GM12874 (cell line): ENCODE results near the gene PLAC9.

ENCODE experiments used
- TF ChIP-seq, protein P1 (sequence below): IDR thresholded peaks from 2 replicates; pipeline ENCODE4 v1.5.1; 2011; ENCODE audit warnings: low read depth, mild to moderate bottlenecking, control low read depth, low read length, moderate library complexity; ENCODE audit not compliant: insufficient read depth

The PLAC9 gene

DNA sequence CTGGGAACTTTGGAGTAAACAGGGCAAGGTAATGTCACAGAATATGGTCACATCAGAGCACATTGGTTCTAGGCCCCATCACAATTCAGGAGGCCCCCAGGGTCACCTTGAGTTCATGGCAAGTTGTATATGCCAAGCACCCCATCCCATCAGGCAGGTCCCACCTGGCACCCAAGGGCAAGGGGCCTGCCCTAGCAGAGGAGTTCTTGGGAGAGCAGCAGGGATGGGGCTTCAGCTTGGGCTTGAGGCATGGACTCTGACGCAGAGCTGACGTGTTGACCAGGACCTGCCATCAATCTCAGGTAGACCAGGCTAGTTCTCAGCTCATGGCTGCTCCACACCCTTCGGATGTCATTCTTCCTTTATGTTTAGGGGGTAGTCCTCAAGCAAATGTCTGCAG, 20.9 kb downstream of the PLAC9 start:
- TF ChIP-seq, protein P1, sequence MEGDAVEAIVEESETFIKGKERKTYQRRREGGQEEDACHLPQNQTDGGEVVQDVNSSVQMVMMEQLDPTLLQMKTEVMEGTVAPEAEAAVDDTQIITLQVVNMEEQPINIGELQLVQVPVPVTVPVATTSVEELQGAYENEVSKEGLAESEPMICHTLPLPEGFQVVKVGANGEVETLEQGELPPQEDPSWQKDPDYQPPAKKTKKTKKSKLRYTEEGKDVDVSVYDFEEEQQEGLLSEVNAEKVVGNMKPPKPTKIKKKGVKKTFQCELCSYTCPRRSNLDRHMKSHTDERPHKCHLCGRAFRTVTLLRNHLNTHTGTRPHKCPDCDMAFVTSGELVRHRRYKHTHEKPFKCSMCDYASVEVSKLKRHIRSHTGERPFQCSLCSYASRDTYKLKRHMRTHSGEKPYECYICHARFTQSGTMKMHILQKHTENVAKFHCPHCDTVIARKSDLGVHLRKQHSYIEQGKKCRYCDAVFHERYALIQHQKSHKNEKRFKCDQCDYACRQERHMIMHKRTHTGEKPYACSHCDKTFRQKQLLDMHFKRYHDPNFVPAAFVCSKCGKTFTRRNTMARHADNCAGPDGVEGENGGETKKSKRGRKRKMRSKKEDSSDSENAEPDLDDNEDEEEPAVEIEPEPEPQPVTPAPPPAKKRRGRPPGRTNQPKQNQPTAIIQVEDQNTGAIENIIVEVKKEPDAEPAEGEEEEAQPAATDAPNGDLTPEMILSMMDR: no peak

- TF ChIP-seq, protein P1: no peak
Measured at GRCh38 chr10:80154626-80154977, 22.1 kb downstream of the PLAC9 start.

DNA sequence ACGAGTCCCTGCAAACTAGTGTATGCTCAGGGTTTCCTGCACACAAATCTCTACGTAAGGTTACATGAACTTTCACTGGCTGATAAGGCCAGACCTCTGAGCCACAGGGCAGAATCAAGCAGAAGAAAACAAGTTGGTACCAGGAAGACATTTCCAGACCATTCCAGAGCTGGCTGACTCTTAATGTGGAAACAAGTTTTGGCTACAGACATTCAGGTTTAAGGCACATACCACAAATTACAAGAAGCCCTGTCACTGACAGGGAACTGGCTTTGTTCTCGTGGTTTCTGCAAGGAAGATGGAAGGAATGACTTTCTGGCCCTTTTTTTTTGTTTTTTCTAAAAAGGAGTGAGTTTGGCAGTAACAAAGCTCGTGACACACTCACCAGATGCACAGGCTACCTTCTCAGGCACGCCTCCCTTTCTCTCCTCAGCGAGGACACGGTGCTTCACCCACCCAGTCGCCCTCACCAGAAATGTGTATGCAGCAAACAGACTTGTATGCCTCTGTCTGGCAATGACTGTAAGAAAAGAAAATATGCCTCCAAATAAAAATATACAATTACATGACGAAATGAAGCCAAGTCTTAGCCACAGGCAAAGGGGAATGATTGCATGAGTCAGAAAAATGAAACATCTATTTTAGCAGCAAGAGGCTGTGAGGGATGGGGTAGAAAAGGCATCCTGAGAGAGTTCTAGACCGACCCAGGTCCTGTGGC, 22.6 kb downstream of the PLAC9 start:
- TF ChIP-seq, protein P1: no peak

DNA sequence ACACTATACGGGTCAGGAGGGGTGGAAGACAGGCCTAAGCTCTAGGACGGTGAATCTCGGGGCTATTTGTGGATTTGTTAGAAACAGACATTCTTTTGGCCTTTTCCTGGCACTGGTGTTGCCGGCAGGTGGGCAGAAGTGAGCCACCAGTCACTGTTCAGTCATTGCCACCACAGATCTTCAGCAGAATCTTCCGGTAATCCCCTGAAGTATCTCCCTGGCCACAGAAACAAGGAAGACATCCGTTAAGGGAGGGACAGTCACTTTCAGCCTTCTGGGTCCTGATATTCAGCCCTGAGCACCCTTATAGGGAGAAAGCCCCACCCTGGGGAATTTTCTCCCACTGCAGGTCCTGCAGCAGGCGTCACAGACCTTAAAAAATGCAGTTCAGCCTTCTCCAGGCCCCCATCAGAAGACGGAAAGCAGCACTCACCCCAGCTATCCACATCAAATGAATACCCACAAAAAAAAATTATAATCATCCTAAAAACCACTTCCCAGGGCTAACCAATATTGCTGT, 23.2 kb downstream of the PLAC9 start:
- TF ChIP-seq, protein P1: no peak

- TF ChIP-seq, protein P1: no peak
Measured at GRCh38 chr10:80156216-80156615, 23.7 kb downstream of the PLAC9 start.

DNA sequence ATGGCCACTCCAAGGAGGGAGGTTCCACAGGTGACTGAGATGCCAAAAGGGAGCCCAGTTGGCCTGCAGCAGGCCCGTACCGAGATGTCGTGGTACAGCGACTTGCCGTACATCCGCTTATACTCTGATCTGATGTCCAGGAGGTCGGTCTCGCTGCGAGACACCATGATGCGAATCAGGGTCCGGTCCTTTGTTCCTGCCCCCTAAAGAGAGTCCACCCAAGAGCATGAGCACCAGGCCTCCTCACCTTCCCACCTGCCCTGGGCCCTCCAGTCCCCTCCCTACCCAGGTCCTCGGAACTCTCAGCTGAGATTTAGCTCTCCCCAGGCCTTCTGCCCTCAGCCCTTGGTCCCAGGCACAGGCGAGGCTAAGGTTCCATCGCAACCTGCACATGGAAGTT, 25.0 kb downstream of the PLAC9 start:
- TF ChIP-seq, protein P1: no peak

- TF ChIP-seq, protein P1: no peak
Measured at GRCh38 chr10:80158126-80158525, 25.6 kb downstream of the PLAC9 start.
